Liver (tissue), 2 donors: ENCODE measurements around the gene TRMT5.

Source experiments
- RXRA ChIP-seq, 2 donors: IDR thresholded peaks; 2 replicates each; pipeline ENCODE4 v1.6.1; 2017 to 2018; ENCODE audit warnings: antibody characterized with exemption in 2 of 2, mild to moderate bottlenecking in 1 of 2
- TF ChIP-seq, protein P1 (sequence below): IDR thresholded peaks from 2 replicates; pipeline ENCODE4 v1.6.1; 2016; ENCODE audit warnings: antibody characterized with exemption
- donor health status: healthy.

DNA sequence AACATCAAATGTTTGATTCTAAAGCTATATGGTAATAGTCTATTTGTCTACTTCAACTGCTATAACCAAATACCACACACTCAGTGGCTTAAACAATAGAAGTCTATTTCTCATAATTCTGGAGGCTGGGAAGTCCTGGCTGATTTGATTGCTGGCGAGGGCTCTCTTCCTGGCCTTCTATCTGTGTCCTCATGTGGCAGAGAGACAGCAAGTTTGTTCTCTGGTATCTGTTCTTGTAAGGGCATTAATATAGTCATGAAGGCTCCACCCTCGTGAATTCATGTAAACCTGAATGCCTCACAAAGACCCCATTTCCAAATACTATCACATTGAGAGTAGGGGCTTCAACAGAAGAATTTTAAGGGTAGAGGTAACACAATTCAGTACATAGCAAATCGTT is 34.1 kb downstream of the TRMT5 start:
- TF ChIP-seq, protein P1, sequence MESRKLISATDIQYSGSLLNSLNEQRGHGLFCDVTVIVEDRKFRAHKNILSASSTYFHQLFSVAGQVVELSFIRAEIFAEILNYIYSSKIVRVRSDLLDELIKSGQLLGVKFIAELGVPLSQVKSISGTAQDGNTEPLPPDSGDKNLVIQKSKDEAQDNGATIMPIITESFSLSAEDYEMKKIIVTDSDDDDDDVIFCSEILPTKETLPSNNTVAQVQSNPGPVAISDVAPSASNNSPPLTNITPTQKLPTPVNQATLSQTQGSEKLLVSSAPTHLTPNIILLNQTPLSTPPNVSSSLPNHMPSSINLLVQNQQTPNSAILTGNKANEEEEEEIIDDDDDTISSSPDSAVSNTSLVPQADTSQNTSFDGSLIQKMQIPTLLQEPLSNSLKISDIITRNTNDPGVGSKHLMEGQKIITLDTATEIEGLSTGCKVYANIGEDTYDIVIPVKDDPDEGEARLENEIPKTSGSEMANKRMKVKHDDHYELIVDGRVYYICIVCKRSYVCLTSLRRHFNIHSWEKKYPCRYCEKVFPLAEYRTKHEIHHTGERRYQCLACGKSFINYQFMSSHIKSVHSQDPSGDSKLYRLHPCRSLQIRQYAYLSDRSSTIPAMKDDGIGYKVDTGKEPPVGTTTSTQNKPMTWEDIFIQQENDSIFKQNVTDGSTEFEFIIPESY, result no peak
- no peak for TF ChIP-seq RXRA (IDR thresholded peaks at IDR 0.05)
